ENCODE results near the gene CBX1.

GRCh38 chr17:48023400-48024148 lies 77.7 kb downstream of the CBX1 start:
- TF ChIP-seq RARB (CRISPR knock-in tag; IDR thresholded peaks at IDR 0.05) (no peak), ELK1 (IDR thresholded peaks at IDR 0.05; ENCODE audit: low read depth, low read length) (no peak), CTCF (IDR thresholded peaks at IDR 0.05) (no peak), HES2 (IDR thresholded peaks at IDR 0.05) (no peak), USF2 (IDR thresholded peaks at IDR 0.05) (peak; percentile 53), MYC (IDR thresholded peaks at IDR 0.05; ENCODE audit: borderline replicate concordance, low read length) (peak; percentile 91; the same call in 1 of the 2 replicates), BCL3 (IDR thresholded peaks at IDR 0.05) (peak; percentile 87; the same call in 2 of the 3 replicates), EP300 (IDR thresholded peaks at IDR 0.05) (no peak), POLR2A (IDR thresholded peaks at IDR 0.05; ENCODE audit: low read length) (peak; percentile 79), JUN (IDR thresholded peaks at IDR 0.05) (peak; percentile 41 to 76), HOXB13 (CRISPR knock-in tag; IDR thresholded peaks at IDR 0.05; ENCODE audit: low read depth) (no peak)

Data from A549 (cell line).